Activated CD4-positive, CD25-positive, alpha-beta regulatory T cell treated with anti-CD3 and anti-CD28 coated beads, Interleukin-2, amount 50 U/mL, for 72 hours (primary cell): ENCODE data around the gene UBXN2A.
"Not testable (repeated sequence)": the region's sequence is repeated elsewhere in the genome, so short reads cannot be mapped to it uniquely, and the experiment has no call there.

Source experiments
- DNase-seq: peaks from one replicate; pipeline ENCODE4 v3.0.0; 2021

UBXN2A gene

GRCh38 chr2:23941644-23942043, 1.4 kb downstream of the UBXN2A start:
- no peak for DNase-seq

GRCh38 chr2:23943666-23944065, 3.4 kb downstream of the UBXN2A start:
- no peak for DNase-seq

GRCh38 chr2:23944527-23944926, 4.3 kb downstream of the UBXN2A start:
- DNase-seq = no peak

GRCh38 chr2:23944976-23945375, 4.7 kb downstream of the UBXN2A start:
- no peak for DNase-seq

DNA sequence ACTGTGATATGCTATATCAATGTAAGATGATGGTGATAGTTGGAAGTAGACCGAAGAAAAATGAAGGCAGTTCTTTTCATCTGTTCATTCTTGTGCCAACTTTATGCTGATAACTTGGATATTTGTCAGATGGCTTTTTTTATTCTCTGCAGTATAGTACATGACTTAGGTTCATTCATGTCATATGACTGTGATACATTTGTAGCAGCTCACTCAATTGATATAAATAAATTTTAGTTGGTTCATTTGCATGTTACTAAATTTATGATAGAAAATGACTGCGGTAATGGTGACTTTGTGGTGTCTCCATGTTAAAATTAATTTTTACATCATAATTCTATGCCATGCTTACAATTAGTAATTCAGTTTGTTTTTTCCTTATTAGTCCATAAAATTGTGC, 7.1 kb downstream of the UBXN2A start:
- no peak for DNase-seq

DNA sequence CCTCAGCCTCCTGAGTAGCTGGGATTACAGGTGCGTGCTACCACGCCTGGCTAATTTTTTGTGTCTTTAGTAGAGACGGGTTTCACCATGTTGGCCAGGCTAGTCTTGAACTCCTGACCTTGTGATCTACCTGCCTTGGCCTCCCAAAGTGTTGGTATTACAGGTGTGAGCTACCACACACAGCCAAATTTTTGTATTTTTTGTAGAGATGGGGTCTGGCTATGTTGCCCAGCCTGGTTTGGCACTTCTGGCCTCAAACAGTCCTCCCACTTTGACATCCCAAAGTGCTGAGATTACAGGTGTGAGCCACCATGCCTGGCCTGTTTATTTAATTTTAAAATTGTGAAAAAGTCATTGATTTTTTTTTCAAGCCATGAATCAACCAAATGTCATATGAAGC, 12.3 kb downstream of the UBXN2A start:
- not testable (repeated sequence) for DNase-seq

GRCh38 chr2:23953625-23954024, 13.4 kb downstream of the UBXN2A start:
- DNase-seq = no peak

DNA sequence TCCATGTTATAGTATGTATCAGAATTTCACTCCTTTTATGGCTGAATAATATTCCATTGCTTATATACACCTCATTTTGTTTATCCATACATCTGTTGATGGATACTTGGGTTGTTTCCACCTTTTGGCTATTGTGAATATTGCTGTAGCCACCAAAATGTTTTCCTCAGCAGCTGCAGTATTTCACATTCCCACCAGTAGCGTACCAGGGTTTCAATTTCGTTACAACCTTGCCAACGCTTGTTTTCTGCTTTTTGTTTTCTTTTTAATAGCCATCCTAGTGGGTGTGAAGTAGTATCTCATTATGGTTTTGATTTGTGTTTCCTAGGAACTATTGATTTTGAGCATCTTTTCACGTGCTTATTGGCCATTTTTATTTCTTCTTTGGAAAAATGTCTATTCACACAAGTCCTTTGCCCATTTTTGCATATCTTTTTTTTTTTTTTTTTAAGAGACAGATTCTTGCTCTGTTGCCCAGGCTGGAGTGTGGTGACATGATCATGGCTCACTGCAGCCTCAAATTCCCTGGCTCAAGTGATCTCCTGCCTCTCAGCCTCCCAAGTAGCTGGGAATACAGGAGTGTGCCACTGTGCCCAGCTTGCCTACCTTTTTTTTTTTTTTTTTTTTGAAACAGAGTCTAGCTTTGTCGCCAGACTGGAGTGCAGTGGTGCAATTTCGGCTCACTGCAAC, 14.2 kb downstream of the UBXN2A start:
- no peak for DNase-seq

DNA sequence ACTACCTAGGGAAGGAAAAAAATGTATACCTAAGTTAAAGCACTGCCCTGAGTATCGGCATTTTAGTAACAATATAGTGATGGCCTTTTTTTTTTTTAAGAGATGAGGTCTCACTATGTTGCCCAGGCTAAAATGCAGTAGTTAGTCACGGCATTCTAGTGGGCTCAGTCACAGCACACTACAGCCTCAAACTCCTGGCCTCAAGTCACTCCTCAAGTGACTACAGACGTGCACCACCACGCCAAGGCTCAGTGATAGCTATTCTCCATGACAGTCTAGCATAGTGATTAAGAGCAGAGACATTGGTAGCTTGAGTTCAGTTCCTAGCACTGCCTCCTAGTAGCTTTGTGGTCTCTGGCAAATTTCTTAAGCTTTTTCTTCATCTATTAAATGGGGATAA, 27.6 kb downstream of the UBXN2A start:
- DNase-seq = no peak

DNA sequence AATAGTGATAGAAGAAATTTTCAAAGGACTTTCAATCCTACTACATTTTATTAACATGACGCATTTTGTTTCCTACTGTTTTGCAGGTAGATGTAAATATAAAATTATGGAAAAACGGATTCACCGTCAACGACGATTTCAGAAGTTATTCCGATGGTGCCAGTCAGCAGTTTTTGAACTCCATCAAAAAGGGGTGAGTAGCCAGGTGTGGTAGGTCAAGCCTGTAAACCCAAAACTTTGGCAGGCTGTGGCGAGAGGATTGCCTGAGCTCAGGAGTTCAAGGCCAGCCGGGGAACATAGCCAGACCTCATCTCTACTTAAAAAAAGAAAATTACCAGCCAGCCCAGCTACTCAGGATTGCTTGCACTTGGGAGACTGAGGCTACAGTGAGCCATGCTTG, 36.6 kb downstream of the UBXN2A start:
- no peak for DNase-seq

- DNase-seq = no peak
These were observed 48.1 kb downstream of the UBXN2A start for GRCh38 chr2:23988371-23988770.

GRCh38 chr2:23992931-23993330, 52.7 kb downstream of the UBXN2A start:
- DNase-seq = no peak

GRCh38 chr2:23993736-23994269, 53.5 kb downstream of the UBXN2A start:
- no peak for DNase-seq

- DNase-seq = no peak
These were observed 54.3 kb downstream of the UBXN2A start for GRCh38 chr2:23994567-23994966.

DNA sequence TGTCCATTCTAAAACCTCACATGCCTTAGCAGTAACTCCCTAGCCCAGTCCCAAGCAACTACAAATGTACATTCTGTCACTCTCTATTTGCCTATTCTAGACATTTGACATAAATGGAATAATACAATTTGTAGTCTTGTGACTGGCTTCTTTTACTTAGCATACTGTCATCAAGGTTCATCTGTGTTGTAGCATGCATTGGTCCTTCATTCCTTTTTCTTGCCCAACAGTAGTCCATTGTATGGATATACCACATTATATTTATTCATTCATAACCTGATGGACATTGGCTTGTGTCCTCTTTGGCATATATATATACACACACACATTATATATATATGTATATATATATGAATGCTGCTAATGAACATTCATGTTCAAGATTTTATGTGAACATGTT, 67.4 kb downstream of the UBXN2A start:
- DNase-seq = no peak

- DNase-seq = no peak
These were observed 68.6 kb downstream of the UBXN2A start for GRCh38 chr2:24008672-24009366.

GRCh38 chr2:24009367-24009679, 69.1 kb downstream of the UBXN2A start:
- no peak for DNase-seq

GRCh38 chr2:24009680-24010476, 69.6 kb downstream of the UBXN2A start, which contains the start of gene MFSD2B:
Gene MFSD2B (plus strand): TSS chr2:24010085. CDS start chr2:24010097, 12 bp downstream.
- DNase-seq = no peak

- DNase-seq = no peak
These were observed 70.4 kb downstream of the UBXN2A start for GRCh38 chr2:24010477-24011249.

DNA sequence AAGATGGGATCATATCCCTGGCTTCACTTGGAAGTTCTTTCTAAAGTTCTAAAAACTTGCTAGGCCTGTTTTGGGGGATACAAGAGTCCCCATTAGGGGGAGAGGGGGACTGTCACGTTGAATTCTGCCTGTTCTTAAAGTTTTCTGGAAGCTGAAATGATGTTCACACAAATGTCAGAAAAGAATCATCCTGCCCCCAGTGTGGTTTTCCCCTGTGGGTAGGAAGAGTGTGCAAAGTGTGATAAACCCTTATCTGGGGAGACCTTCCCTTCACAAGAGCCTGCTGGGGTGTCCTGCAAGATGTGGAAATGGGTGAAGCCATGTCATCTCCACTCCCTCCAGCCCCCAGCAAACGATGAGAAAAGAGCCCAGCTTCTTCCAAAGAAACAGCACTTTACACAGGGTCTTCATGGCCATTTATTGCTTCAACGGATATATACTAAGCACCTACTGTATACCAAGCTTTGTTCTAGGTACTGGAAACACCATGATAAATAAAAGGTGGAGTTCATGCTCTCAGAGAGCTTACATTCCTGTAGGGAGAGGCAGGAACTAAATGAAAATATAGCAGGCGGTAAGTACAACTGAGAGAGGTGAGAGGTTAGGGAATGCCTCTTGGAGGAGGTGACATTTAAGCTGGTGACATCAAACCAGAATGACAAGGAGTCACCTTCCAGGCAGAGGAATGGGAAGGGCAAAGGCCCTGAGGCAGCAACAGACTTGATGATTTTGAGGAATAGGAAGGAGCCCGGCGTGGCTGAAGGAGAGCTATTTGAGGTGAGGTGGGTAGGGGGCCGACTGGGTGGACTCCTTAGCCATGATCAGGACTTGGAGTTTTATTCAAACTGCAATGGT, 71.2 kb downstream of the UBXN2A start:
- DNase-seq = no peak

DNA sequence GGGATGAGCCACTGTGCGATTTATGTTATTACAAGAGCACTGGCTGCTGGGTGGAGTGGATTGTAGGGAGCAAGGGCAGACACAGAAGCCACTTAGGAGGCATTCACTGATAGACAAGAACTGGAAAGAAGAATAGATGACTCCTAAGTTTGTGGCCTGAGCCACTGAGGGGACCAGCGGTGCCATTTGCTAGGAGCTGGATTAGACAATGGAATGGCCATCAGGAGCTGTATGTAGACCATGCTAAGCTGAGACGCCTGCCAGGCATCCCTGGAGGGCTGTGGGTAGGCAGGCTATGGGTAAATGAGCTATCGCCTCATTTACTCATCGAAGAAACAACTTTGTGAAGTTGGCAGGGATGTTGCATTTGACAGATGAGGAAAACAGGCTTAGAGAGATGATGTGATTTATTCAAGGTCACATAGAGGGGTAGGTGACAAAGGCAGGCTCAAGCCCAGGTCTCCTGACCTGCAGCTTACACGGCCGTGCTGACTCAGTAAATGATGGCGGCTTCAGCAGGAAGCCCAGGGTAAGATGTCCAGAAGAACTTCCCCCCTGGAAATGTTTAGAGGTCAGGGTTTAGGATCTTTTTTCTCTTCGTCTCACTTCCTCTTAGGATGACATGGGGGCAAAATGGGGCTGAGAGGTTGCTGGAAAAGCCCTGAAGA, 72.4 kb downstream of the UBXN2A start:
- no peak for DNase-seq
